ENCODE measurements around the gene DENND1B.
A peak's percentile ranks its signal among the peaks of the same experiment; 100 is the strongest.

Gene DENND1B

GRCh38 chr1:197677313-197677712 lies 98.0 kb downstream of the DENND1B start:
- Histone ChIP-seq H2AFZ (ENCODE audit: low read depth, low read length) (no peak overlapping the region), H3K9me3 (ENCODE audit: insufficient read depth, low read length, severe bottlenecking) (no peaks in the 10 kb centered on the region), H3K4me2 (ENCODE audit: insufficient read depth, low read length) (no peak overlapping the region), H3K27ac (ENCODE audit: low read length) (no peak overlapping the region), H3K4me3 (ENCODE audit: low read depth in 1 of 2, low read length in 2 of 2) (no peak overlapping the region), H3K36me3 (ENCODE audit: insufficient read depth, low read length) (no peaks in the 10 kb centered on the region), H3K4me1 (ENCODE audit: insufficient read depth, low read length) (peaks cover 7% of the 10 kb centered on the region; the same call in 1 of the 2 replicates), H4K20me1 (ENCODE audit: insufficient read depth, low read length) (peaks cover 2% of the 10 kb centered on the region; the same call in 1 of the 2 replicates), H3K9ac (ENCODE audit: low read depth, low read length) (no peak overlapping the region), H3K79me2 (ENCODE audit: insufficient read depth, low read length) (peaks cover 55% of the 10 kb centered on the region), H3K27me3 (ENCODE audit: insufficient read depth, low read length, poor library complexity) (no peaks in the 10 kb centered on the region)
- ATAC-seq (ENCODE audit: insufficient read depth, low read depth) (no peak), DNase-seq (no peak)
- TF ChIP-seq EZH2 (IDR thresholded peaks at IDR 0.05; ENCODE audit: borderline replicate concordance, low read depth, low read length, severe bottlenecking), result no peak
- TF ChIP-seq CTCF (IDR thresholded peaks at IDR 0.05; ENCODE audit: borderline replicate concordance, extremely low read depth, low read length, poor library complexity, severe bottlenecking), result no peak

GRCh38 chr1:197675583-197676208 lies 99.6 kb downstream of the DENND1B start:
- peaks cover 2% of the 10 kb centered on the region; the same call in 1 of the 2 replicates for H4K20me1 ChIP-seq (ENCODE audit: insufficient read depth, low read length)
- H2AFZ ChIP-seq (ENCODE audit: low read depth, low read length), result no peak overlapping the region
- no peaks in the 10 kb centered on the region; the same call in 1 of the 2 replicates for H3K36me3 ChIP-seq (ENCODE audit: insufficient read depth, low read length)
- no peak overlapping the region for H3K27ac ChIP-seq (ENCODE audit: low read length)
- H3K4me2 ChIP-seq (ENCODE audit: insufficient read depth, low read length), result no peak overlapping the region
- ATAC-seq (ENCODE audit: insufficient read depth, low read depth) (peak; percentile 68), DNase-seq (peak; percentile 24)
- H3K9me3 ChIP-seq (ENCODE audit: insufficient read depth, low read length, severe bottlenecking), result no peaks in the 10 kb centered on the region
- TF ChIP-seq CTCF (IDR thresholded peaks at IDR 0.05; ENCODE audit: borderline replicate concordance, extremely low read depth, low read length, poor library complexity, severe bottlenecking) (no peak), EZH2 (IDR thresholded peaks at IDR 0.05; ENCODE audit: borderline replicate concordance, low read depth, low read length, severe bottlenecking) (no peak)
- H3K79me2 ChIP-seq (ENCODE audit: insufficient read depth, low read length), result peaks cover 45% of the 10 kb centered on the region
- peaks cover 7% of the 10 kb centered on the region; the same call in 1 of the 2 replicates for H3K4me1 ChIP-seq (ENCODE audit: insufficient read depth, low read length)
- H3K27me3 ChIP-seq (ENCODE audit: insufficient read depth, low read length, poor library complexity), result no peaks in the 10 kb centered on the region
- no peak overlapping the region for H3K9ac ChIP-seq (ENCODE audit: low read depth, low read length)
- H3K4me3 ChIP-seq (ENCODE audit: low read depth in 1 of 2, low read length in 2 of 2), result no peak overlapping the region

GRCh38 chr1:197674286-197674685 lies 101.0 kb downstream of the DENND1B start:
- H4K20me1 ChIP-seq (ENCODE audit: insufficient read depth, low read length), result peaks cover 2% of the 10 kb centered on the region; the same call in 1 of the 2 replicates
- no peaks in the 10 kb centered on the region for H3K9me3 ChIP-seq (ENCODE audit: insufficient read depth, low read length, severe bottlenecking)
- DNase-seq (no peak), ATAC-seq (ENCODE audit: insufficient read depth, low read depth) (peak; percentile 14; the same call in 1 of the 3 replicates)
- H2AFZ ChIP-seq (ENCODE audit: low read depth, low read length), result no peak overlapping the region
- H3K79me2 ChIP-seq (ENCODE audit: insufficient read depth, low read length), result peaks cover 36% of the 10 kb centered on the region
- no peak overlapping the region for H3K4me2 ChIP-seq (ENCODE audit: insufficient read depth, low read length)
- H3K9ac ChIP-seq (ENCODE audit: low read depth, low read length), result no peak overlapping the region
- no peak overlapping the region for H3K4me3 ChIP-seq (ENCODE audit: low read depth in 1 of 2, low read length in 2 of 2)
- peaks cover 7% of the 10 kb centered on the region; the same call in 1 of the 2 replicates for H3K4me1 ChIP-seq (ENCODE audit: insufficient read depth, low read length)
- H3K36me3 ChIP-seq (ENCODE audit: insufficient read depth, low read length), result no peaks in the 10 kb centered on the region; the same call in 1 of the 2 replicates
- H3K27ac ChIP-seq (ENCODE audit: low read length), result no peak overlapping the region
- no peaks in the 10 kb centered on the region for H3K27me3 ChIP-seq (ENCODE audit: insufficient read depth, low read length, poor library complexity)
- TF ChIP-seq EZH2 (IDR thresholded peaks at IDR 0.05; ENCODE audit: borderline replicate concordance, low read depth, low read length, severe bottlenecking) (no peak), CTCF (IDR thresholded peaks at IDR 0.05; ENCODE audit: borderline replicate concordance, extremely low read depth, low read length, poor library complexity, severe bottlenecking) (no peak)
